ENCODE results near the gene LUZP2. TPM values are rescaled to one million over a fixed set of nuclear protein-coding genes. Genes with fewer than 3 reads are reported as not detected.

Gene LUZP2
- total and polyA plus RNA-seq, 12 donors = 11.2 to 72.0 (median 20.6) TPM

DNA sequence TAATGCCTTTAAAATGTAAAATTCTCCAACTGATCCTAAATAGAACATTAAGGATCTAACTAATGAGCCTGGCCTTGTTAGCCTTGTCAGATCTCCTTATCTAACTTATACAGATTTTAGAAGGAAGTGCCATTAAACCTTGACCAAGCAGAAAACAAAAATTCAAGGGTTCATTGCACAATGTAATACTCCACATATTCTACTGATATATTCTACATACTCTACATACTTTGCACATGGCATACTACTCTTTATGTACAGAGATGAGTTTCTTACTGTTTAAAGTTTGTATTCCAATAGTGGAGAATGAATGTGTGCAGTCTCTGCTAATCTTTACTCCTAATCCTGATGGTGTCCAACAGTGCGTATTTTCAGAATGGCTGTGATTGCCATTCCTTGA, 297.2 kb downstream of the LUZP2 start:
- Histone ChIP-seq H3K4me1 (replicated peaks in 1 of 2) (no peaks in the 10 kb centered on the region), H3K27ac (no peak overlapping the region), H3K27me3 (no peaks in the 10 kb centered on the region), H3K4me3 (no peak overlapping the region), H3K9me3 (replicated peaks in 1 of 3) (peaks cover 0 to 5% (median 0%) of the 10 kb centered on the region in 3 donors), H3K36me3 (replicated peaks in 1 of 2) (no peaks in the 10 kb centered on the region)
- TF ChIP-seq, protein P1, sequence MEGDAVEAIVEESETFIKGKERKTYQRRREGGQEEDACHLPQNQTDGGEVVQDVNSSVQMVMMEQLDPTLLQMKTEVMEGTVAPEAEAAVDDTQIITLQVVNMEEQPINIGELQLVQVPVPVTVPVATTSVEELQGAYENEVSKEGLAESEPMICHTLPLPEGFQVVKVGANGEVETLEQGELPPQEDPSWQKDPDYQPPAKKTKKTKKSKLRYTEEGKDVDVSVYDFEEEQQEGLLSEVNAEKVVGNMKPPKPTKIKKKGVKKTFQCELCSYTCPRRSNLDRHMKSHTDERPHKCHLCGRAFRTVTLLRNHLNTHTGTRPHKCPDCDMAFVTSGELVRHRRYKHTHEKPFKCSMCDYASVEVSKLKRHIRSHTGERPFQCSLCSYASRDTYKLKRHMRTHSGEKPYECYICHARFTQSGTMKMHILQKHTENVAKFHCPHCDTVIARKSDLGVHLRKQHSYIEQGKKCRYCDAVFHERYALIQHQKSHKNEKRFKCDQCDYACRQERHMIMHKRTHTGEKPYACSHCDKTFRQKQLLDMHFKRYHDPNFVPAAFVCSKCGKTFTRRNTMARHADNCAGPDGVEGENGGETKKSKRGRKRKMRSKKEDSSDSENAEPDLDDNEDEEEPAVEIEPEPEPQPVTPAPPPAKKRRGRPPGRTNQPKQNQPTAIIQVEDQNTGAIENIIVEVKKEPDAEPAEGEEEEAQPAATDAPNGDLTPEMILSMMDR (IDR thresholded peaks at IDR 0.05) = no peak
- TF ChIP-seq POLR2A (IDR thresholded peaks at IDR 0.05) = no peak
- WGBS, 4 donors = 93 to 99% (median 96%) methylated on average over 1 of the region's 1 CpG
- intact Hi-C loops (cut with DNase I) = no loop called here
- DNase-seq = no peak

DNA sequence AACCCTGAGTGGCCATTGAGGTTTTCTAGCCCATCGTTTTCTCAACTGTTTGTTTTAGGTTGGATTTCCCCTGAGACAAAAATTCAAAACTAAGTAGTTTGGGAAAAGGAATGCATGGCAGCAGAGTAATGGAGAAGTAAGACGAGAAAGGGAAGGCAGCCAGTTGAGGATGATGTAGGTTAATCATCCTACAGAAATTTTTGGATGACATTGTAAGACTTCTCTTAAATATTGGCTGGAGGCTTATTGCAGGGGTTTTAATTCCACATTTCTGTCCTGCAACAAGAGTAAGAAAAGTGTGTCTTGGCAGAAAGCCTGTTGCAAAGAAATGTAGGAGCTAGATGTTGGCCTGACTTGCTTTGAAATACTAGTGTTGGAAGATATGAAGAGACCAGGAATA, 308.8 kb downstream of the LUZP2 start:
- H3K4me1 ChIP-seq (replicated peaks in 1 of 2) = no peaks in the 10 kb centered on the region
- no peak for TF ChIP-seq POLR2A (IDR thresholded peaks at IDR 0.05)
- TF ChIP-seq, protein P1 (IDR thresholded peaks at IDR 0.05) = no peak
- 70 to 84% (median 75%) methylated on average over 2 of the region's 2 CpGs for WGBS, 4 donors
- intact Hi-C loops (cut with DNase I) = no loop called here
- H3K27ac ChIP-seq = no peak overlapping the region
- no peak overlapping the region for H3K4me3 ChIP-seq
- no peaks in the 10 kb centered on the region for H3K9me3 ChIP-seq (replicated peaks in 1 of 3)
- DNase-seq = no peak
- H3K27me3 ChIP-seq = no peaks in the 10 kb centered on the region
- no peaks in the 10 kb centered on the region for H3K36me3 ChIP-seq (replicated peaks in 1 of 2)

DNA sequence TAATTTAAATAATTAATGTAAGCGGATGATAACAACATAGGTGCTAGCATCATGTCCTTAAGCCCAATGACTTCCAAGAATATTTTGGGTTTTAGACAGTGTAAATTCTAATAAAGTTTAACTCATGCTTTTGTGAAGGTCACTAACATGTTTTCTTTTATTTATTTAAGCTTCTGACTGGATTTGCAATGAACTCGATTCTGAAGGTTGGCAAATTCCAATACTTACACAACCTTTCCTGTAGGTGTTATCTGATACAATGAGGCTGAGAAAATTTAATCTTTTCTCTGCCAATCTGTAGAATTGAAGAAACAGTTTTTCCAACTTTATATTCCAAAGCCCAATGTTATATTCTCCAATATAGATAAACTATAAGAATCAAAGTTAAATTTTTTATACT, 311.3 kb downstream of the LUZP2 start:
- DNase-seq = no peak
- 63 to 75% (median 68%) methylated on average over 2 of the region's 2 CpGs for WGBS, 4 donors
- Histone ChIP-seq H3K27ac (no peak overlapping the region), H3K27me3 (no peaks in the 10 kb centered on the region), H3K36me3 (replicated peaks in 1 of 2) (no peaks in the 10 kb centered on the region), H3K4me3 (no peak overlapping the region), H3K4me1 (replicated peaks in 1 of 2) (no peaks in the 10 kb centered on the region), H3K9me3 (replicated peaks in 1 of 3) (no peaks in the 10 kb centered on the region)
- intact Hi-C loops (cut with DNase I) = no loop called here
- TF ChIP-seq, protein P1 (IDR thresholded peaks at IDR 0.05) = no peak
- TF ChIP-seq POLR2A (IDR thresholded peaks at IDR 0.05) = no peak

DNA sequence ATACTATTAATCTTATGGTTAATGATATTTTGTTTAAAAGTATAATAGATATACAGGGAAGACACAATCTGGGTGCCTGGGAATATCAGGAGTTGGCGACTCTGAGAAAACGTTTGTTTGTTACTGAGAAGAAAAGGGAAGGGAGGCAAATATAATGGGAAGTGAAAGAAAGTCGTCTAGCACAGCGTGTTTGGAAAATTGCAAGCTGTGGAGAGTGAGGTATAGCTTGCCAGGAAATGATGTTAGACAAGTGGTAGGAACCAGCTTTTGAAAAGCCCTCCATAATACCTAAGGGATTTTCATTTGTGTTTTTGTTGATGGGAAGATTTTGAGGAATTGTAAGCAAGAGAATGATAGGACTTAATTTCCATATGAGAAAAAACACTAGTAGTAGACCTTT, 322.2 kb downstream of the LUZP2 start:
- Histone ChIP-seq H3K27me3 (no peaks in the 10 kb centered on the region), H3K9me3 (replicated peaks in 1 of 3) (no peaks in the 10 kb centered on the region), H3K36me3 (replicated peaks in 1 of 2) (no peaks in the 10 kb centered on the region), H3K27ac (no peak overlapping the region), H3K4me3 (no peak overlapping the region), H3K4me1 (replicated peaks in 1 of 2) (no peaks in the 10 kb centered on the region)
- intact Hi-C loops (cut with DNase I) = no loop called here
- no peak for DNase-seq
- whole genome bisulfite sequencing, 4 donors = 33 to 42% (median 35%) methylated on average over 4 of the region's 4 CpGs
- TF ChIP-seq, protein P1 (IDR thresholded peaks at IDR 0.05) = no peak
- TF ChIP-seq POLR2A (IDR thresholded peaks at IDR 0.05) = no peak

Measured in adrenal gland (tissue), 12 donors.